ENCODE data around the gene SORCS3. TPM values are rescaled to one million over a fixed set of nuclear protein-coding genes. Genes with fewer than 3 reads are reported as not detected.

SORCS3 gene
- total and polyA plus RNA-seq, 10 of the 15 experiments (the other 5 are each of a cell fraction or from before 2014, with no cell fraction given): 0.01 to 0.04 (median 0.02) TPM; not detected in 7

DNA sequence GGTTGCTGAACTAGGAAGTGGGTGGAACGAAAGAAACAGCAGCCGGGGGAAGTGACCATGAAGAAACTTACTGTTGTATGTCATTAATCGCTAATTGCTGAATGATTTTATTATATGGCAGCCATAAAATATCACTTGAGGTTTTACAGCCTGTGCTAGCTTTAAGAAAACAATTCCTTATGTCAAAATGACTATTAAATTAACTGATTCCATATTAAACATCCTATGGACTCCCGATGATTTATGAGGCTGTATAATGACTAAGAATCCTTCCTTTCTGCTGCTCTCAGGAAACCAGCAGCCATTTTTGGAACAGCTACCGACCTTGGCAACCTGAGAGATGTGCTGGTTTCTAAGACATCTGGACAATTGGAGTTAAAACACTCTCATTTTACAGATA, 421.9 kb downstream of the SORCS3 start:
- Histone ChIP-seq H3K27me3 (replicated peaks in 1 of 2; ENCODE audit: control insufficient read depth in 2 of 2, insufficient read depth in 2 of 2, low read length in 1 of 2) (no peaks in the 10 kb centered on the region), H3K79me2 (ENCODE audit: control insufficient read depth, insufficient read depth, low read length) (no peaks in the 10 kb centered on the region), H3K4me2 (ENCODE audit: control insufficient read depth, insufficient read depth) (no peak overlapping the region), H3K27ac (ENCODE audit: control insufficient read depth, insufficient read depth) (no peak overlapping the region), H4K20me1 (ENCODE audit: control insufficient read depth, insufficient read depth) (no peaks in the 10 kb centered on the region), H3K4me1 (ENCODE audit: control insufficient read depth, insufficient read depth, low read length) (no peaks in the 10 kb centered on the region), H3K9ac (ENCODE audit: control insufficient read depth, insufficient read depth, low read length) (no peak overlapping the region), H3K4me3 (no peak overlapping the region), H3K9me3 (replicated peaks; ENCODE audit: control insufficient read depth, insufficient read depth, low read length) (no peaks in the 10 kb centered on the region), H2AFZ (ENCODE audit: control insufficient read depth, low read depth, low read length) (no peak overlapping the region), H3K36me3 (ENCODE audit: control insufficient read depth in 2 of 2, insufficient read depth in 2 of 2, low read length in 1 of 2) (no peaks in the 10 kb centered on the region)
- ChIA-PET RAD21 (ENCODE audit: unreplicated experiment) (no interaction called here), CTCF (interaction anchor here (0.9 to 1.5 kb wide), 4 partner anchors 14 to 634 kb away, joined by 3 to 8 read pairs (median 4); no protein-coding TSS in a partner anchor), POLR2A (no interaction called here), SMC1A (ENCODE audit: uncharacterized antibody, unreplicated experiment) (interaction anchor here (1.2 kb wide), 1 partner anchor 630 kb away, joined by 4 read pairs; no protein-coding TSS in a partner anchor)
- intact Hi-C loops (cut with micrococcal nuclease; ENCODE audit: unreplicated experiment) (loop anchor here (5.0 to 10.0 kb wide), 2 partner anchors 629 to 1122 kb away; no protein-coding TSS in a partner anchor), in situ Hi-C loops (cut with MboI) (no loop called here)
- ATAC-seq (no peak), FAIRE-seq (no peak), DNase-seq (ENCODE audit: low read depth, low spot score) (no peak)
- BruUV-seq (replicated peaks): no TSS peak
- TF ChIP-seq FOS (IDR thresholded peaks at IDR 0.05; ENCODE audit: borderline replicate concordance, extremely low read depth, insufficient read length) (no peak), SMC3 (IDR thresholded peaks at IDR 0.05; ENCODE audit: borderline replicate concordance, low read length) (no peak), SPI1 (IDR thresholded peaks at IDR 0.05; ENCODE audit: borderline replicate concordance, insufficient read depth, low read depth, low read length) (no peak), FOXK2 (IDR thresholded peaks at IDR 0.05) (no peak)
- TF ChIP-seq, protein P1, sequence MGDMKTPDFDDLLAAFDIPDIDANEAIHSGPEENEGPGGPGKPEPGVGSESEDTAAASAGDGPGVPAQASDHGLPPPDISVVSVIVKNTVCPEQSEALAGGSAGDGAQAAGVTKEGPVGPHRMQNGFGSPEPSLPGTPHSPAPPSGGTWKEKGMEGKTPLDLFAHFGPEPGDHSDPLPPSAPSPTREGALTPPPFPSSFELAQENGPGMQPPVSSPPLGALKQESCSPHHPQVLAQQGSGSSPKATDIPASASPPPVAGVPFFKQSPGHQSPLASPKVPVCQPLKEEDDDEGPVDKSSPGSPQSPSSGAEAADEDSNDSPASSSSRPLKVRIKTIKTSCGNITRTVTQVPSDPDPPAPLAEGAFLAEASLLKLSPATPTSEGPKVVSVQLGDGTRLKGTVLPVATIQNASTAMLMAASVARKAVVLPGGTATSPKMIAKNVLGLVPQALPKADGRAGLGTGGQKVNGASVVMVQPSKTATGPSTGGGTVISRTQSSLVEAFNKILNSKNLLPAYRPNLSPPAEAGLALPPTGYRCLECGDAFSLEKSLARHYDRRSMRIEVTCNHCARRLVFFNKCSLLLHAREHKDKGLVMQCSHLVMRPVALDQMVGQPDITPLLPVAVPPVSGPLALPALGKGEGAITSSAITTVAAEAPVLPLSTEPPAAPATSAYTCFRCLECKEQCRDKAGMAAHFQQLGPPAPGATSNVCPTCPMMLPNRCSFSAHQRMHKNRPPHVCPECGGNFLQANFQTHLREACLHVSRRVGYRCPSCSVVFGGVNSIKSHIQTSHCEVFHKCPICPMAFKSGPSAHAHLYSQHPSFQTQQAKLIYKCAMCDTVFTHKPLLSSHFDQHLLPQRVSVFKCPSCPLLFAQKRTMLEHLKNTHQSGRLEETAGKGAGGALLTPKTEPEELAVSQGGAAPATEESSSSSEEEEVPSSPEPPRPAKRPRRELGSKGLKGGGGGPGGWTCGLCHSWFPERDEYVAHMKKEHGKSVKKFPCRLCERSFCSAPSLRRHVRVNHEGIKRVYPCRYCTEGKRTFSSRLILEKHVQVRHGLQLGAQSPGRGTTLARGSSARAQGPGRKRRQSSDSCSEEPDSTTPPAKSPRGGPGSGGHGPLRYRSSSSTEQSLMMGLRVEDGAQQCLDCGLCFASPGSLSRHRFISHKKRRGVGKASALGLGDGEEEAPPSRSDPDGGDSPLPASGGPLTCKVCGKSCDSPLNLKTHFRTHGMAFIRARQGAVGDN (IDR thresholded peaks at IDR 0.05): no peak
- TF ChIP-seq, protein P2, sequence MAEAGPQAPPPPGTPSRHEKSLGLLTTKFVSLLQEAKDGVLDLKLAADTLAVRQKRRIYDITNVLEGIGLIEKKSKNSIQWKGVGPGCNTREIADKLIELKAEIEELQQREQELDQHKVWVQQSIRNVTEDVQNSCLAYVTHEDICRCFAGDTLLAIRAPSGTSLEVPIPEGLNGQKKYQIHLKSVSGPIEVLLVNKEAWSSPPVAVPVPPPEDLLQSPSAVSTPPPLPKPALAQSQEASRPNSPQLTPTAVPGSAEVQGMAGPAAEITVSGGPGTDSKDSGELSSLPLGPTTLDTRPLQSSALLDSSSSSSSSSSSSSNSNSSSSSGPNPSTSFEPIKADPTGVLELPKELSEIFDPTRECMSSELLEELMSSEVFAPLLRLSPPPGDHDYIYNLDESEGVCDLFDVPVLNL (IDR thresholded peaks at IDR 0.05; ENCODE audit: low read depth, low read length): no peak
- TF ChIP-seq, protein P3, sequence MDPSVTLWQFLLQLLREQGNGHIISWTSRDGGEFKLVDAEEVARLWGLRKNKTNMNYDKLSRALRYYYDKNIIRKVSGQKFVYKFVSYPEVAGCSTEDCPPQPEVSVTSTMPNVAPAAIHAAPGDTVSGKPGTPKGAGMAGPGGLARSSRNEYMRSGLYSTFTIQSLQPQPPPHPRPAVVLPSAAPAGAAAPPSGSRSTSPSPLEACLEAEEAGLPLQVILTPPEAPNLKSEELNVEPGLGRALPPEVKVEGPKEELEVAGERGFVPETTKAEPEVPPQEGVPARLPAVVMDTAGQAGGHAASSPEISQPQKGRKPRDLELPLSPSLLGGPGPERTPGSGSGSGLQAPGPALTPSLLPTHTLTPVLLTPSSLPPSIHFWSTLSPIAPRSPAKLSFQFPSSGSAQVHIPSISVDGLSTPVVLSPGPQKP (IDR thresholded peaks at IDR 0.05; ENCODE audit: low read depth, low read length): no peak
- TF ChIP-seq, protein P4, sequence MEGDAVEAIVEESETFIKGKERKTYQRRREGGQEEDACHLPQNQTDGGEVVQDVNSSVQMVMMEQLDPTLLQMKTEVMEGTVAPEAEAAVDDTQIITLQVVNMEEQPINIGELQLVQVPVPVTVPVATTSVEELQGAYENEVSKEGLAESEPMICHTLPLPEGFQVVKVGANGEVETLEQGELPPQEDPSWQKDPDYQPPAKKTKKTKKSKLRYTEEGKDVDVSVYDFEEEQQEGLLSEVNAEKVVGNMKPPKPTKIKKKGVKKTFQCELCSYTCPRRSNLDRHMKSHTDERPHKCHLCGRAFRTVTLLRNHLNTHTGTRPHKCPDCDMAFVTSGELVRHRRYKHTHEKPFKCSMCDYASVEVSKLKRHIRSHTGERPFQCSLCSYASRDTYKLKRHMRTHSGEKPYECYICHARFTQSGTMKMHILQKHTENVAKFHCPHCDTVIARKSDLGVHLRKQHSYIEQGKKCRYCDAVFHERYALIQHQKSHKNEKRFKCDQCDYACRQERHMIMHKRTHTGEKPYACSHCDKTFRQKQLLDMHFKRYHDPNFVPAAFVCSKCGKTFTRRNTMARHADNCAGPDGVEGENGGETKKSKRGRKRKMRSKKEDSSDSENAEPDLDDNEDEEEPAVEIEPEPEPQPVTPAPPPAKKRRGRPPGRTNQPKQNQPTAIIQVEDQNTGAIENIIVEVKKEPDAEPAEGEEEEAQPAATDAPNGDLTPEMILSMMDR (IDR thresholded peaks at IDR 0.05 in 2 of 3, conservative IDR thresholded peaks at IDR 0.05 in 1 of 3; ENCODE audit: control insufficient read depth in 2 of 3, extremely low read depth in 1 of 3, insufficient read depth in 1 of 3, low read depth in 3 of 3, low read length in 3 of 3): no peak
- 16% methylated on average over 5 of the region's 5 CpGs for WGBS (ENCODE audit: insufficient coverage, insufficient replicate concordance, low lambda C conversion rate, missing lambda C conversion rate)

Measured in GM12878 (cell line).